K562 (cell line): Measurements from ENCODE around the gene CEP44. TPM values are rescaled to one million over a fixed set of nuclear protein-coding genes. Genes with fewer than 3 reads are reported as not detected.

Source experiments
- BRCA1 ChIP-seq, 2 experiments: fragments of 450-650 bp in 1 of 2; sonication (generic) in 1 of 2; formaldehyde crosslinking in 1 of 2; IDR thresholded peaks; 2 replicates each; pipeline versions ENCODE4 v1.5.0 to v1.6.1; 2017 to 2020; ENCODE audit warnings: mild to moderate bottlenecking in 1 of 2, missing genetic modification reagents in 1 of 2
- CREBBP ChIP-seq: IDR thresholded peaks from one replicate; pipeline ENCODE4 v1.6.1; 2012; ENCODE audit warnings: low read depth, mild to moderate bottlenecking, control low read depth, inconsistent platforms, low read length
- GABPB2 ChIP-seq: fragments of 250-450 bp; sonication (Bioruptor Pico); conservative IDR thresholded peaks from 2 replicates; pipeline ENCODE4 v1.5.1; 2021; ENCODE audit warnings: mild to moderate bottlenecking
- HMGXB4 ChIP-seq: sonication (generic); formaldehyde crosslinking; IDR thresholded peaks from 2 replicates; pipeline ENCODE4 v1.8.1; 2023; ENCODE audit warnings: mild to moderate bottlenecking, missing genetic modification reagents
- NR2F6 ChIP-seq: fragments of 450-650 bp; formaldehyde crosslinking; IDR thresholded peaks from 2 replicates; pipeline ENCODE4 v1.4.0; 2020; ENCODE audit warnings: mild to moderate bottlenecking
- OTX1 ChIP-seq: fragments of 450-650 bp; formaldehyde crosslinking; IDR thresholded peaks from 2 replicates; pipeline ENCODE4 v1.4.0; 2022; ENCODE audit warnings: mild to moderate bottlenecking
- POLR2H ChIP-seq: IDR thresholded peaks from 2 replicates; pipeline ENCODE4 v1.6.1; 2016; ENCODE audit warnings: missing genetic modification characterization, low read depth, mild to moderate bottlenecking, control low read depth, missing compliant biosample characterization, moderate library complexity
- SMAD4 ChIP-seq: fragments of 250-450 bp; sonication (Bioruptor Pico); conservative IDR thresholded peaks from 2 replicates; pipeline ENCODE4 v1.8.0; 2021; ENCODE audit warnings: inconsistent platforms, mild to moderate bottlenecking, moderate library complexity
- SMARCA4 ChIP-seq: fragments of 450-650 bp; IDR thresholded peaks from 2 replicates; pipeline ENCODE4 v1.6.1; 2016
- TAF1 ChIP-seq: IDR thresholded peaks from 2 replicates; pipeline ENCODE4 v1.6.1; 2011; ENCODE audit warnings: mild to moderate bottlenecking, low read length, moderate library complexity; ENCODE audit not compliant: insufficient read depth, control insufficient read depth, severe bottlenecking; ENCODE audit errors: extremely low read depth
- TCF15 ChIP-seq: fragments of 250-450 bp; sonication (Bioruptor Pico); IDR thresholded peaks from 2 replicates; pipeline ENCODE4 v1.8.0; 2022; ENCODE audit warnings: moderate library complexity, mild to moderate bottlenecking, inconsistent platforms
- TCF7L2 ChIP-seq: fragments of 150-350 bp; IDR thresholded peaks from 2 replicates; pipeline ENCODE4 v1.6.1; 2016; ENCODE audit warnings: low read depth, mild to moderate bottlenecking, low read length, moderate library complexity
- TRIM25 ChIP-seq: fragments of 450-650 bp; IDR thresholded peaks from 2 replicates; pipeline ENCODE4 v1.7.0; 2016; ENCODE audit warnings: borderline replicate concordance
- XRCC3 ChIP-seq: fragments of 450-650 bp; IDR thresholded peaks from 2 replicates; pipeline ENCODE4 v1.6.1; 2017; ENCODE audit warnings: mild to moderate bottlenecking, moderate library complexity
- ZNF121 ChIP-seq: sonication (generic); formaldehyde crosslinking; conservative IDR thresholded peaks from 2 replicates; pipeline ENCODE4 v1.8.0; 2022; ENCODE audit warnings: missing genetic modification reagents
- ZNF347 ChIP-seq: fragments of 450-650 bp; formaldehyde crosslinking; IDR thresholded peaks from 2 replicates; pipeline ENCODE4 v1.4.0; 2020; ENCODE audit warnings: low read depth, mild to moderate bottlenecking, moderate library complexity
- polyA plus RNA-seq, 8 experiments: library from polyadenylated mRNA; depleted of rRNA in 4 of 8; stranded (reverse) in 5 of 8; unstranded in 3 of 8; fragments of >200 nt; fragmentation: Nextera tagmentation in 2 of 8; fragmentation: Illumina TruSeq in 1 of 8; extraction: Ambion mirVana in 2 of 8; extraction: Trizol in 1 of 8; gene quantifications; 2 replicates each; pipeline versions ENCODE4 v1.2.1 to v1.2.3, GENCODE V29; 2011 to 2014; ENCODE audit warnings: inconsistent platforms in 1 of 8, missing spikeins in 1 of 8
- total RNA-seq, 7 experiments: library from RNA; depleted of rRNA in 6 of 7; stranded (reverse); fragments of >200 nt in 6 of 7; fragmentation: Illumina TruSeq in 2 of 7; extraction: Trizol in 2 of 7; gene quantifications; 2 replicates each; pipeline versions ENCODE4 v1.2.1 to v1.2.3, GENCODE V29; 2011 to 2021; ENCODE audit warnings: low replicate concordance in 1 of 7
- TF ChIP-seq, protein P1 (sequence below): IDR thresholded peaks from 2 replicates; pipeline ENCODE4 v1.6.1; 2014; ENCODE audit warnings: antibody characterized with exemption
- TF ChIP-seq, protein P2 (sequence below): fragments of 250-450 bp; sonication (Bioruptor Pico); IDR thresholded peaks from 2 replicates; pipeline ENCODE4 v1.5.1; 2021; ENCODE audit warnings: mild to moderate bottlenecking

CEP44 gene
- total and polyA plus RNA-seq, 9 of the 15 experiments (the other 6 are each of a cell fraction or from before 2014, with no cell fraction given) = 19.6 to 45.0 (median 24.4) TPM

- no peak for TF ChIP-seq BRCA1 (IDR thresholded peaks at IDR 0.05)
- TF ChIP-seq BRCA1 (CRISPR knock-in tag; IDR thresholded peaks at IDR 0.05) = no peak
- no peak for TF ChIP-seq ZNF347 (CRISPR knock-in tag)
- TF ChIP-seq SMARCA4 = 0 out of 2 replicates have a peak, but pooled peaks have one; percentile 28
- TF ChIP-seq OTX1 (CRISPR knock-in tag) = no peak
- TF ChIP-seq TCF7L2 = no peak
- TF ChIP-seq ZNF121 = no peak
- TF ChIP-seq POLR2H = no peak
- no peak for TF ChIP-seq XRCC3
- TF ChIP-seq NR2F6 (CRISPR knock-in tag) = no peak
- TF ChIP-seq, protein P1, sequence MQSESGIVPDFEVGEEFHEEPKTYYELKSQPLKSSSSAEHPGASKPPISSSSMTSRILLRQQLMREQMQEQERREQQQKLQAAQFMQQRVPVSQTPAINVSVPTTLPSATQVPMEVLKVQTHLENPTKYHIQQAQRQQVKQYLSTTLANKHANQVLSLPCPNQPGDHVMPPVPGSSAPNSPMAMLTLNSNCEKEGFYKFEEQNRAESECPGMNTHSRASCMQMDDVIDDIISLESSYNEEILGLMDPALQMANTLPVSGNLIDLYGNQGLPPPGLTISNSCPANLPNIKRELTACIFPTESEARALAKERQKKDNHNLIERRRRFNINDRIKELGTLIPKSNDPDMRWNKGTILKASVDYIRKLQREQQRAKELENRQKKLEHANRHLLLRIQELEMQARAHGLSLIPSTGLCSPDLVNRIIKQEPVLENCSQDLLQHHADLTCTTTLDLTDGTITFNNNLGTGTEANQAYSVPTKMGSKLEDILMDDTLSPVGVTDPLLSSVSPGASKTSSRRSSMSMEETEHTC = no peak
- TF ChIP-seq TCF15 = no peak
- no peak for TF ChIP-seq TRIM25
- TF ChIP-seq GABPB2 = no peak
- TF ChIP-seq, protein P2, sequence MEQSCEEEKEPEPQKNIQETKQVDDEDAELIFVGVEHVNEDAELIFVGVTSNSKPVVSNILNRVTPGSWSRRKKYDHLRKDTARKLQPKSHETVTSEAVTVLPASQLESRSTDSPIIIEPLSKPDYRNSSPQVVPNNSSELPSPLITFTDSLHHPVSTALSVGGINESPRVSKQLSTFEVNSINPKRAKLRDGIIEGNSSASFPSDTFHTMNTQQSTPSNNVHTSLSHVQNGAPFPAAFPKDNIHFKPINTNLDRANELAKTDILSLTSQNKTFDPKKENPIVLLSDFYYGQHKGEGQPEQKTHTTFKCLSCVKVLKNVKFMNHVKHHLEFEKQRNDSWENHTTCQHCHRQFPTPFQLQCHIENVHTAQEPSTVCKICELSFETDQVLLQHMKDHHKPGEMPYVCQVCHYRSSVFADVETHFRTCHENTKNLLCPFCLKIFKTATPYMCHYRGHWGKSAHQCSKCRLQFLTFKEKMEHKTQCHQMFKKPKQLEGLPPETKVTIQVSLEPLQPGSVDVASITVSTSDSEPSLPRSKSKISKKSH = no peak
- TF ChIP-seq TAF1 = peak; percentile 71
- TF ChIP-seq HMGXB4 (CRISPR knock-in tag) = no peak
- no peak for TF ChIP-seq SMAD4 (CRISPR knock-in tag)
- no peak for TF ChIP-seq CREBBP
Observed at GRCh38 chr4:174282836-174283506, 740 bp upstream of the CEP44 start (continued).
